Measurements from ENCODE around the gene TUBA1C.
"Not testable (repeated sequence)": the region's sequence is repeated elsewhere in the genome, so short reads cannot be mapped to it uniquely, and the experiment has no call there.

The TUBA1C gene

DNA sequence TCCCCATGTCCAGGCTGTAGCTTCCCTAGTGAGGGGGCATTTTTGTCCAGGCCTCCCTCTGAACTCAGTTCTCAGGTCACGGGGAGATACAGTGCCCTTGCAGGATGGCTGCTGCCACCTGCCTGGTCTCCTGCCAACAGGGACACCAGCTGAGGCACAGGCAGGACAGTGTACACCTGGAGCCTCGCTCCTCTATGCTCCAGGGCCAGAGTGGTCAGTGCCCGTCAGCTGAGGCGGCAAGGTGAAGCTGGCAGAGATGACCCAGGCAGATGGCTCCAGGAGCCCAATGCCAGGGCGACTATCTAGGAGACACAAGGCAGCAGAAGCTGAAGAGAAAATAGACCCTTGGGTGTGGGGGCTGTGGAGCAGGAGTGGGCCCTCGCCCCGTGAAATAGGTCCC, 12.6 kb downstream of the TUBA1C start:
- DNase-seq (ENCODE audit: low spot score): no peak
- in situ Hi-C loops (cut with MboI; ENCODE audit: low pct_unique_long_range_greater_than_20kb, low sequenced_read_pairs, unreplicated experiment): no loop called here
- TF ChIP-seq, protein P1, sequence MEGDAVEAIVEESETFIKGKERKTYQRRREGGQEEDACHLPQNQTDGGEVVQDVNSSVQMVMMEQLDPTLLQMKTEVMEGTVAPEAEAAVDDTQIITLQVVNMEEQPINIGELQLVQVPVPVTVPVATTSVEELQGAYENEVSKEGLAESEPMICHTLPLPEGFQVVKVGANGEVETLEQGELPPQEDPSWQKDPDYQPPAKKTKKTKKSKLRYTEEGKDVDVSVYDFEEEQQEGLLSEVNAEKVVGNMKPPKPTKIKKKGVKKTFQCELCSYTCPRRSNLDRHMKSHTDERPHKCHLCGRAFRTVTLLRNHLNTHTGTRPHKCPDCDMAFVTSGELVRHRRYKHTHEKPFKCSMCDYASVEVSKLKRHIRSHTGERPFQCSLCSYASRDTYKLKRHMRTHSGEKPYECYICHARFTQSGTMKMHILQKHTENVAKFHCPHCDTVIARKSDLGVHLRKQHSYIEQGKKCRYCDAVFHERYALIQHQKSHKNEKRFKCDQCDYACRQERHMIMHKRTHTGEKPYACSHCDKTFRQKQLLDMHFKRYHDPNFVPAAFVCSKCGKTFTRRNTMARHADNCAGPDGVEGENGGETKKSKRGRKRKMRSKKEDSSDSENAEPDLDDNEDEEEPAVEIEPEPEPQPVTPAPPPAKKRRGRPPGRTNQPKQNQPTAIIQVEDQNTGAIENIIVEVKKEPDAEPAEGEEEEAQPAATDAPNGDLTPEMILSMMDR (IDR thresholded peaks at IDR 0.05; ENCODE audit: extremely low read depth, insufficient read depth, missing control alignments): no peak

GRCh38 chr12:49279706-49280159, 14.9 kb downstream of the TUBA1C start:
- no peak for DNase-seq (ENCODE audit: low spot score)
- in situ Hi-C loops (cut with MboI; ENCODE audit: low pct_unique_long_range_greater_than_20kb, low sequenced_read_pairs, unreplicated experiment): no loop called here
- TF ChIP-seq, protein P1 (IDR thresholded peaks at IDR 0.05; ENCODE audit: extremely low read depth, insufficient read depth, missing control alignments): no peak

GRCh38 chr12:49280545-49280944, 15.7 kb downstream of the TUBA1C start:
- DNase-seq (ENCODE audit: low spot score); in situ Hi-C loops (cut with MboI; ENCODE audit: low pct_unique_long_range_greater_than_20kb, low sequenced_read_pairs, unreplicated experiment): not testable (repeated sequence)

DNA sequence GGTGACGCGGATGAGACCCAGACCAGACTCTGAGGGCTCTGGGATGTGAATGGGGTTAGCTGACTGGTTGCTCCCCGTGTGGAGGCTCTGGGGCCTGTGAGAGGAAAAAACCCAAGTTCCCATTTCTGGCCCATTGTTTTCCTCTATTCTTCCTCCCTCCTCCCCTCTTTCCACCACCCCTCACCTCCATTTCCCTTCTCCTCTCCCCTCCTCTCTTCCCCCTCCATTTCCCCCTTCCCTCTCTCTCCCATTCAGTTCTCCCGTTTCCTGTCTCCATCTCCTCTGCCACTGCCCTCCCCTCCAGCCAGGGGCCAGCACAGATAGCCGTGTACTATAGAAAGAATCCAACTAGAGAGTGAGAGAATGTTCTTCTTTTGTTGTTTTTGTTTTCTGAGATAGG, 17.4 kb downstream of the TUBA1C start:
- in situ Hi-C loops (cut with MboI; ENCODE audit: low pct_unique_long_range_greater_than_20kb, low sequenced_read_pairs, unreplicated experiment): no loop called here
- no peak for DNase-seq (ENCODE audit: low spot score)
- TF ChIP-seq, protein P1 (IDR thresholded peaks at IDR 0.05; ENCODE audit: extremely low read depth, insufficient read depth, missing control alignments): no peak

- DNase-seq (ENCODE audit: low spot score); in situ Hi-C loops (cut with MboI; ENCODE audit: low pct_unique_long_range_greater_than_20kb, low sequenced_read_pairs, unreplicated experiment): not testable (repeated sequence)
Observed at GRCh38 chr12:49282740-49283375, 18.0 kb downstream of the TUBA1C start.

DNA sequence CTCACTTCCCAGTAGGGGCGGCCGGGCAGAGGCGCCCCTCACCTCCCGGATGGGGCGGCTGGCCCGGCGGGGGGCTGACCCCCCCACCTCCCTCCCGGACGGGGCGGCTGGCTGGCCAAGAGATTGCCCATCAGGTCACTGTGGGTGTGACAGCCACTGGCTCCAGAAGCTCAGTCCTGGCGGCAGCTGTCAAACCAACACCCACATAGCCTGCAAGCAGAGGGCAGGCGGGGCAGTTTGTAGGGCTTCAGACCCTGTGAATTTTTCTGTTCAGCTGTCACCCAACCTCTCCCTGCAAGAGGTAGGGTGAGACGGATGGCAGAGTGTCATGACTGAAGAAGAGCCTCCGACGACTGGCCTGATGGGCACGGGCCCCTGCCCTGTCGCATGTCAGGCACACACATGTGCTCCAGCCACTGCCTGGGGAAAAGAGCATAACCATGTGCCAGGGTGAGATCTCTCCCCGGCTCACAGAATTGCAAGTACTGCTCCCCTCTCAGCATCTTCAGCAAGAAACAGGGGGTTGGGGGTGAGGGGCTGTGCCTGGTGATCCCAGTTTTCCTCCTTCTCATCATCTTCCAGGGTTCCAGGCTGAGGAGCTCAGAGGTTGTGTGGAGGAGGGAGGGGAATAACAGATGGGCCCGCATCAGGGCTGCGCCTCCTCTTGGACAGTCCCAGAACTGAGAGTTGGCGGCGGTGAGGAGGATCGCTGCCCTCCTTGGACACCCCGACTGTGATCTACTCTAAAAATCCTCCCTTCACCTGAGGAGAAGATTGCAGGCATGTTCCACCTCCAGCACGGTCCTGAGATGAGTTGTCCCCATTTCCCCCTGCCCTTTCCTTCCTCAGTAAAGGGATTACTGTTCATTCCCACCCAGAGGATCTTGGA, 18.9 kb downstream of the TUBA1C start:
- DNase-seq (ENCODE audit: low spot score): no peak
- in situ Hi-C loops (cut with MboI; ENCODE audit: low pct_unique_long_range_greater_than_20kb, low sequenced_read_pairs, unreplicated experiment): no loop called here
- TF ChIP-seq, protein P1 (IDR thresholded peaks at IDR 0.05; ENCODE audit: extremely low read depth, insufficient read depth, missing control alignments): no peak

DNA sequence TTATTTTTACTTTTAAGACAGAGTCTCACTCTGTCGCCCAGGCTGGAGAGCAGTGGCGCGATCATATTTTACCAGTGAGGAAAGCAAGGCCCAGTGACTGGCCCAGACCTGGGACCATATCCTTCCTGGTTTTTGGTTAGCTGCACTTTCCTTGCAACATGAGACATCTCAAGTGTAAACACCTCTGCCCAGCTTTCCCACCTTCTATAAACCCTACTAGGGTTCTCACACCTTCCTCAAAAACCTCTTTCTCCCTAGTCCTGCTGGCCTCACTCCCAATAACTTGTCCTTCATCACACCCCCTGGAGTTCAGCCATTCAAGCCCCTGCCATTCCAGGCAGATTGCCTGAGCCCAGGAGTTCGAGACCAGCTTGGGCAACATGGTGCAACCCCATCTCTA, 19.8 kb downstream of the TUBA1C start:
- TF ChIP-seq, protein P1 (IDR thresholded peaks at IDR 0.05; ENCODE audit: extremely low read depth, insufficient read depth, missing control alignments): no peak
- in situ Hi-C loops (cut with MboI; ENCODE audit: low pct_unique_long_range_greater_than_20kb, low sequenced_read_pairs, unreplicated experiment): no loop called here
- DNase-seq (ENCODE audit: low spot score): no peak

Measured in GM13977 (cell line).